ENCODE data around the gene PCP2. TPM values are rescaled to one million over a fixed set of nuclear protein-coding genes. Genes with fewer than 3 reads are reported as not detected.
A peak's percentile ranks its signal among the peaks of the same experiment; 100 is the strongest.

The PCP2 gene
- total RNA-seq, 1 experiment from 2014 or later: not detected

DNA sequence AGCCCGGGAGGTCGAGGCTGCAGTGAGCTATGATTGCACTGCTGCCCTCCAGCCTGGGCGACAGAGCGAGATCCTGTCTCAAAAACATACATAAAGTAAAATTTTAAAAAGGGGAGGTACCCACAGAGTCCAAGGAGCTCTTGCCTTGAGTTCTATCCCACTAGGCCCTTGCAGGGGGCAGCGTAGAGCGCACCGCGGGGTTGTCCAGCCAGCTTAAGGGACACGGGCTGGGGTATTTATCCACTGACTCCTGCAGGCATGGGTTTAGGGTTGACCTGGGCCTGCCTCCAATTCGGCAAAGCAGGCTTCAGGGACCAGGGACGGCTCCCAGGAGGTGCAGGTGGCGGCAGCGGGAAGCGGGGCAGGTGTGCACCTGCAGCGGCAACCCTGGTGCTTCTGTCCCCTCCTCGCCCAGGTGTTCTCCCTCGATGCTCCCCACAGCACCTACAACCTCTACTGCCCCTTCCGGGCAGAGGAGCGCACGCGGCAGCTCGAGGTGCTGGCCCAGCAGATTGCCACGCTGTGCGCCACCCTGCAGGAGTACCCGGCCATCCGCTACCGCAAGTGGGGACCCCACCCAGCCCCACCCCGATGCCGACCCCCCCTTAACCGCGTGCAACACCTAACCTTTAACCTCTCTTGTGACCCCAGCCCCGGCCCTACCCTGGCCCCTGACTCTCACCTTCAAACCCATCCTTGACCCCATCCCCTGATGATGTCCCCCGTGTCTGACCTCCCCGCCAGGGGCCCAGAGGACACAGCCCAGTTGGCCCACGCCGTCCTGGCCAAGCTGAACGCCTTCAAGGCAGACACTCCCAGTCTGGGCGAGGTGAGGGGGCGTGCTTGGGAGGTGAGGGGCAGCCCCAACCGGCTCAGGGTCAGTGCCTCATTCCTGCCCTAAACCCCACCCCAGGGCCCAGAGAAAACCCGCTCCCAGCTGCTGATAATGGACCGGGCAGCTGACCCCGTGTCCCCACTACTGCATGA is 8.1 kb upstream of the PCP2 start:
- H3K79me2 ChIP-seq (ENCODE audit: insufficient read depth, low read length): no peaks in the 10 kb centered on the region
- H3K14ac ChIP-seq (ENCODE audit: insufficient read depth, low read length): no peak overlapping the region
- H3K4me2 ChIP-seq (ENCODE audit: insufficient read depth, insufficient read length, low read length): no peak overlapping the region
- no peak overlapping the region for H4K8ac ChIP-seq (replicated peaks; ENCODE audit: insufficient read length, low read depth, low read length)
- no peaks in the 10 kb centered on the region for H3K23me2 ChIP-seq (ENCODE audit: insufficient read length, low read depth, low read length, poor library complexity, severe bottlenecking)
- H3K23ac ChIP-seq (ENCODE audit: insufficient read length, low read depth, low read length): no peak overlapping the region
- no peaks in the 10 kb centered on the region for H4K20me1 ChIP-seq (ENCODE audit: control insufficient read depth, insufficient read depth, insufficient read length)
- no peak overlapping the region for H3T11ph ChIP-seq (ENCODE audit: low read length)
- no peak overlapping the region for H3K56ac ChIP-seq (ENCODE audit: insufficient read length, low read depth, low read length)
- H2AK5ac ChIP-seq (ENCODE audit: insufficient read length, low read length): no peak overlapping the region
- H2BK15ac ChIP-seq (ENCODE audit: low read depth, low read length): no peak overlapping the region
- H3K9ac ChIP-seq (ENCODE audit: extremely low read depth, insufficient read length, low read length): no peak overlapping the region
- peak; percentile 51 for DNase-seq
- H3K4ac ChIP-seq (ENCODE audit: low read depth, low read length): no peak overlapping the region
- no peak overlapping the region for H2BK12ac ChIP-seq (ENCODE audit: insufficient read length, low read depth, low read length)
- no peaks in the 10 kb centered on the region for H3K79me1 ChIP-seq (ENCODE audit: insufficient read depth, low read depth, low read length, poor library complexity, severe bottlenecking)
- Mint-ChIP-seq H3K4me1 (peaks cover 0 to 11% of the 10 kb centered on the region in 2 experiments; a peak in 2 of 4 replicates), H3K4me3 (no peak overlapping the region; a peak in 1 of 5 replicates), H3K36me3 (ENCODE audit: insufficient read depth in 1 of 3, low read depth in 3 of 3) (peaks cover 9 to 26% (median 17%) of the 10 kb centered on the region in 3 experiments), H3K9me3 (no peaks in the 10 kb centered on the region; a peak in 1 of 5 replicates), H3K27ac (0 out of 7 replicates have a peak overlapping the region, but pooled peaks of 1 of the 3 experiments have one; percentile 48), H3K27me3 (ENCODE audit: low read depth) (peaks cover 3% of the 10 kb centered on the region)
- H2BK5ac ChIP-seq (ENCODE audit: insufficient read length, low read length): no peak overlapping the region
- TF ChIP-seq, protein P1, sequence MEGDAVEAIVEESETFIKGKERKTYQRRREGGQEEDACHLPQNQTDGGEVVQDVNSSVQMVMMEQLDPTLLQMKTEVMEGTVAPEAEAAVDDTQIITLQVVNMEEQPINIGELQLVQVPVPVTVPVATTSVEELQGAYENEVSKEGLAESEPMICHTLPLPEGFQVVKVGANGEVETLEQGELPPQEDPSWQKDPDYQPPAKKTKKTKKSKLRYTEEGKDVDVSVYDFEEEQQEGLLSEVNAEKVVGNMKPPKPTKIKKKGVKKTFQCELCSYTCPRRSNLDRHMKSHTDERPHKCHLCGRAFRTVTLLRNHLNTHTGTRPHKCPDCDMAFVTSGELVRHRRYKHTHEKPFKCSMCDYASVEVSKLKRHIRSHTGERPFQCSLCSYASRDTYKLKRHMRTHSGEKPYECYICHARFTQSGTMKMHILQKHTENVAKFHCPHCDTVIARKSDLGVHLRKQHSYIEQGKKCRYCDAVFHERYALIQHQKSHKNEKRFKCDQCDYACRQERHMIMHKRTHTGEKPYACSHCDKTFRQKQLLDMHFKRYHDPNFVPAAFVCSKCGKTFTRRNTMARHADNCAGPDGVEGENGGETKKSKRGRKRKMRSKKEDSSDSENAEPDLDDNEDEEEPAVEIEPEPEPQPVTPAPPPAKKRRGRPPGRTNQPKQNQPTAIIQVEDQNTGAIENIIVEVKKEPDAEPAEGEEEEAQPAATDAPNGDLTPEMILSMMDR (conservative IDR thresholded peaks at IDR 0.05): peak; percentile 61
- no peaks in the 10 kb centered on the region for H3K4me1 ChIP-seq (ENCODE audit: insufficient read depth, low read length)
- H3K27me3 ChIP-seq (ENCODE audit: insufficient read depth, low read length): no peaks in the 10 kb centered on the region; the same call in 1 of the 2 replicates
- H3K9me3 ChIP-seq (ENCODE audit: control insufficient read depth, low read depth, low read length): no peaks in the 10 kb centered on the region
- no peak overlapping the region for H4K5ac ChIP-seq (ENCODE audit: insufficient read length, low read depth, low read length)
- H2BK120ac ChIP-seq (ENCODE audit: low read depth, low read length, poor library complexity, severe bottlenecking): no peak overlapping the region
- H4K91ac ChIP-seq (ENCODE audit: insufficient read length, low read depth, low read length): no peak overlapping the region
- H3K27ac ChIP-seq (ENCODE audit: insufficient read length, low read depth, low read length): no peak overlapping the region
- H2AFZ ChIP-seq (ENCODE audit: low read length): no peak overlapping the region
- H2BK20ac ChIP-seq (ENCODE audit: low read depth, low read length, poor library complexity, severe bottlenecking): no peak overlapping the region
- no peak overlapping the region for H3K18ac ChIP-seq (ENCODE audit: insufficient read length, low read depth, low read length)
- no CpG with 5 or more reads among the region's 43 CpGs for WGBS (ENCODE audit: extremely low coverage, insufficient read length, low lambda C conversion rate)
